ENCODE measurements around the gene NDUFS2. TPM values are rescaled to one million over a fixed set of nuclear protein-coding genes. Genes with fewer than 3 reads are reported as not detected.
A peak's percentile ranks its signal among the peaks of the same experiment; 100 is the strongest.

The NDUFS2 gene
- total RNA-seq, 1 donor from 2014 or later: 107 TPM

DNA sequence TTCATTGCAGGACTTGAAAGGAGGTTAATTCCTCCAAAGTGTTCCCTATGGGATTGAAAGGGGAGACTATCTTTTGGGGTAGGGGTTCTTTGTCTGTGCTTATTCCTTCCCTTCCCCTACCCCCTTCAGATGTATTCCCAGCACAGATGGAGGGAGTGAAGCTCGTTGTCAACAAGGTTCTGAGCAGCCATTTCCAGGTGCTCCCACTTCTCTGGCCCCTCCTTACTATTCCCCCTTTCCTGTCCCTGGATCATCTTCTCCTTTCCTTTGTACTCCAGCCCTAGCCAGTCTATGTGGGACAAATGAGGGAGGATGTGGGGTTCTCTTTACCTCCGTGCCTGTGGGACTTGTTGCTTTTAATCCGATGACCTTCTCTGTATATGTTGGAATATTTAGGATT is 24.6 kb downstream of the NDUFS2 start:
- H3K27ac ChIP-seq: peak overlapping the region in 1 of 2 donors; percentile 51
- DNase-seq (ENCODE audit: low spot score in 2 of 2): no peak
- H3K4me3 ChIP-seq: peak overlapping the region; percentile 84 to 94
- H3K4me1 ChIP-seq: peaks cover 7 to 16% of the 10 kb centered on the region in 2 donors
- H3K27me3 ChIP-seq: no peaks in the 10 kb centered on the region
- no peaks in the 10 kb centered on the region for H3K9me3 ChIP-seq
- TF ChIP-seq, protein P1, sequence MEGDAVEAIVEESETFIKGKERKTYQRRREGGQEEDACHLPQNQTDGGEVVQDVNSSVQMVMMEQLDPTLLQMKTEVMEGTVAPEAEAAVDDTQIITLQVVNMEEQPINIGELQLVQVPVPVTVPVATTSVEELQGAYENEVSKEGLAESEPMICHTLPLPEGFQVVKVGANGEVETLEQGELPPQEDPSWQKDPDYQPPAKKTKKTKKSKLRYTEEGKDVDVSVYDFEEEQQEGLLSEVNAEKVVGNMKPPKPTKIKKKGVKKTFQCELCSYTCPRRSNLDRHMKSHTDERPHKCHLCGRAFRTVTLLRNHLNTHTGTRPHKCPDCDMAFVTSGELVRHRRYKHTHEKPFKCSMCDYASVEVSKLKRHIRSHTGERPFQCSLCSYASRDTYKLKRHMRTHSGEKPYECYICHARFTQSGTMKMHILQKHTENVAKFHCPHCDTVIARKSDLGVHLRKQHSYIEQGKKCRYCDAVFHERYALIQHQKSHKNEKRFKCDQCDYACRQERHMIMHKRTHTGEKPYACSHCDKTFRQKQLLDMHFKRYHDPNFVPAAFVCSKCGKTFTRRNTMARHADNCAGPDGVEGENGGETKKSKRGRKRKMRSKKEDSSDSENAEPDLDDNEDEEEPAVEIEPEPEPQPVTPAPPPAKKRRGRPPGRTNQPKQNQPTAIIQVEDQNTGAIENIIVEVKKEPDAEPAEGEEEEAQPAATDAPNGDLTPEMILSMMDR (IDR thresholded peaks at IDR 0.05): no peak
- intact Hi-C loops (cut with DNase I): loop anchor here (1.0 to 5.0 kb wide), 4 partner anchors 24 to 156 kb away; partner anchors contain the start of genes CFAP126, NDUFS2 and SDHC
- H3K36me3 ChIP-seq: peaks cover 12 to 28% of the 10 kb centered on the region in 2 donors

DNA sequence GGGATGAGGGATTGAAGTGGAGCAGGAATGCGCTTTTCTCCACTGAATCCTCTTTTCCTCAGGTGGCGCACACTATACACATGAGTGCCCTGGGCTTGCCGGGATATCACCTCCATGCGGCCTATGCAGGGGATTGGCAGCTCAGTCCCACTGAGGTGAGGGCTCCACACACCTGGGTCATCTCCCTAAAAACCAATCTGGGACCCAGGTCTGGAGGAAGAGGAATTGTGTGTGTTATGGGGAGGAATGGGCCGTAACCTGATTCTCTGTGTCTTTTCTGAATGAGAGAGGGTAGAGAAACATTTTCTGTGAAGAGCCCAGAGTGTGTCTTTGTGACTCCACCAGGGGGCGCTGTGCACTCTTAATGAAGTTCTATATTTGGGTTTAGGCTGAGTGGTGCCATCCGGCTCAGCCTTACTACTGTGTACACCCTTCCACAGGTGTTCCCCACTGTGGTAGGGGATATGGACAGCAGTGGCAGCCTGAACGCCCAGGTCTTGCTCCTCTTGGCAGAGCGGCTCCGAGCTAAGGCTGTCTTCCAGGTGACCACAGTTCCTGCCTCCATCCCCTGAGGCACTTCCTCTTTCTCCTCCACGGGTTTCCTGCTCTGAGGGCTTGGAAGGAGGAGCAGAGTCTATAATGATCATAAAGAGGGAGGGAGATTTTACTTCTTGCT is 25.2 kb downstream of the NDUFS2 start:
- TF ChIP-seq, protein P1 (IDR thresholded peaks at IDR 0.05): peak; percentile 74 to 85 (median 77)
- Histone ChIP-seq H3K27ac (peak overlapping the region in 1 of 2 donors; percentile 60), H3K36me3 (peaks cover 12 to 28% of the 10 kb centered on the region in 2 donors), H3K9me3 (no peaks in the 10 kb centered on the region), H3K4me1 (peaks cover 7 to 16% of the 10 kb centered on the region in 2 donors), H3K4me3 (peak overlapping the region in 1 of 2 donors; percentile 94), H3K27me3 (no peaks in the 10 kb centered on the region)
- intact Hi-C loops (cut with DNase I): loop anchor here (1.0 to 5.0 kb wide), 3 partner anchors 87 to 155 kb away; partner anchors contain the start of genes CFAP126 and SDHC
- peak in 1 of 2 donors; percentile 89 for DNase-seq (ENCODE audit: low spot score in 2 of 2)

DNA sequence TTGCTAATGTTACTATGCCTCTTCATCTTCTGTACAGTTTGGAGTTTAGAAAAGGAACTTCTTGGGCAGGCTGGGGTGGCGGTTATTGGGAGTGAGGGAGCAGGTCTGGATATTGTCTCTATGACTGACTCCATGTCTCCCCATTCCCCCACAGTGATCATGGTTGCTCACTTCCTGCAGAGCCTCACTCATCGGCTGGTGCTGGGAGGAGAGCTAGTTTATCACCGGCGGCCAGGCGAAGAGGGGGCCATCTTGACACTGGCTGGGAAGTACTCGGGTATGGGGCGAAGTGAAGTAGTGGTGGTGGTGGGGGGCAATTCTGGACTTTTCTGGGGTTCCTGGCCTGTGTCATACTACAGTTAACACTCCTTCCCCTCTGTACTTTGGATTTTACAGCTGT is 25.9 kb downstream of the NDUFS2 start:
- Histone ChIP-seq H3K27ac (no peak overlapping the region), H3K4me1 (peaks cover 7 to 16% of the 10 kb centered on the region in 2 donors), H3K4me3 (no peak overlapping the region), H3K36me3 (peaks cover 12 to 28% of the 10 kb centered on the region in 2 donors), H3K9me3 (no peaks in the 10 kb centered on the region), H3K27me3 (no peaks in the 10 kb centered on the region)
- TF ChIP-seq, protein P1 (IDR thresholded peaks at IDR 0.05): no peak
- DNase-seq (ENCODE audit: low spot score in 2 of 2): no peak
- intact Hi-C loops (cut with DNase I): loop anchor here (5.0 kb wide), 1 partner anchor 139 kb away; the partner anchor contains the start of gene CFAP126

DNA sequence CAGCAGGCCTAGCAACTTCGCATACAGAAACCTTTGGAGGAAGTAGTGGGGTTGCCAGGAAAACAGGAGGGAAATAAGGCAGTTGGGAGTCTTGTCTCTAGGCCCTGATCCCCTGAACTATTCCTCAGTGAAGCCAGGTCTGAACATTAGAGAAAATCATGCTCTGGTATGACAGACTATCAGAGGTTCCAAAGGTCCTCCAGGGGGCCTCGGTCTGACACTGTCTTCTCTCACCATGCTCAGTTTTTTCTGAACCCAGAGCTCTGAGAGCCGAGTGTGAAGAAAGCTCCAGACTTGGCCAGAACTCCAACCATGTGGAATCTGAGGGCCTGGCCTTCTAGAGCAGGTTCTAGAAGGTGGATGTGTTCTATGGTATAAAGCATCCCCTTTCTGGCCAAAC is 27.7 kb downstream of the NDUFS2 start:
- H3K4me3 ChIP-seq: no peak overlapping the region
- no peaks in the 10 kb centered on the region for H3K9me3 ChIP-seq
- TF ChIP-seq, protein P1 (IDR thresholded peaks at IDR 0.05): no peak
- peaks cover 7 to 16% of the 10 kb centered on the region in 2 donors for H3K4me1 ChIP-seq
- no peak for DNase-seq (ENCODE audit: low spot score in 2 of 2)
- H3K27me3 ChIP-seq: no peaks in the 10 kb centered on the region
- peaks cover 12 to 28% of the 10 kb centered on the region in 2 donors for H3K36me3 ChIP-seq
- intact Hi-C loops (cut with DNase I): loop anchor here (5.0 kb wide), 1 partner anchor 137 kb away; the partner anchor contains the start of gene CFAP126
- no peak overlapping the region for H3K27ac ChIP-seq

DNA sequence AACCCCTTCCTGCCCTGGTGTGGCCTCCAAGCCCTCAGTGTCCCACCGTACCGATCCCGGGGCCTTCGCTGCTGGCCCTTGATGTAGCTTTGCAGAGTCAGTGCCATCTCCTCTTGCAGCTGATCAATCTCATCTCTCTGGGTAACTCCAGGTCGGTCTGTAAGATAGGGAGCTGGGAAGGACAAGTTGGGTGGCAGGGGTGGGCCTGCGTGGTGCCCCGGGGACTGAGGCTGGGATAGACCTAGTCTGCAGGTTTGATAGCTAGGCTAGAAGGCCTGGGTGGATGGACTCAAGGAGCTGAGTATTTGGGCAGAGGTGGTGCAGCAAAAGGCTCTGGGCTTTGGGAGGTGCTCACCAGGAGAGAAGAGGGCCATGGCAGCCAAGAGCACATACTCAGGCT is 28.6 kb downstream of the NDUFS2 start:
- H3K4me3 ChIP-seq: no peak overlapping the region
- H3K27me3 ChIP-seq: no peaks in the 10 kb centered on the region
- H3K36me3 ChIP-seq: peaks cover 12 to 28% of the 10 kb centered on the region in 2 donors
- TF ChIP-seq, protein P1 (IDR thresholded peaks at IDR 0.05): no peak
- intact Hi-C loops (cut with DNase I): no loop called here
- DNase-seq (ENCODE audit: low spot score in 2 of 2): no peak
- H3K9me3 ChIP-seq: no peaks in the 10 kb centered on the region
- no peak overlapping the region for H3K27ac ChIP-seq
- peaks cover 7 to 13% of the 10 kb centered on the region in 2 donors for H3K4me1 ChIP-seq

Measured in ascending aorta (tissue), 2 donors.